ENCODE results near the gene ARHGAP26. TPM values are rescaled to one million over a fixed set of nuclear protein-coding genes. Genes with fewer than 3 reads are reported as not detected.

Gene ARHGAP26
- total and polyA plus RNA-seq, 4 donors = 5.4 to 52.3 (median 30.4) TPM

DNA sequence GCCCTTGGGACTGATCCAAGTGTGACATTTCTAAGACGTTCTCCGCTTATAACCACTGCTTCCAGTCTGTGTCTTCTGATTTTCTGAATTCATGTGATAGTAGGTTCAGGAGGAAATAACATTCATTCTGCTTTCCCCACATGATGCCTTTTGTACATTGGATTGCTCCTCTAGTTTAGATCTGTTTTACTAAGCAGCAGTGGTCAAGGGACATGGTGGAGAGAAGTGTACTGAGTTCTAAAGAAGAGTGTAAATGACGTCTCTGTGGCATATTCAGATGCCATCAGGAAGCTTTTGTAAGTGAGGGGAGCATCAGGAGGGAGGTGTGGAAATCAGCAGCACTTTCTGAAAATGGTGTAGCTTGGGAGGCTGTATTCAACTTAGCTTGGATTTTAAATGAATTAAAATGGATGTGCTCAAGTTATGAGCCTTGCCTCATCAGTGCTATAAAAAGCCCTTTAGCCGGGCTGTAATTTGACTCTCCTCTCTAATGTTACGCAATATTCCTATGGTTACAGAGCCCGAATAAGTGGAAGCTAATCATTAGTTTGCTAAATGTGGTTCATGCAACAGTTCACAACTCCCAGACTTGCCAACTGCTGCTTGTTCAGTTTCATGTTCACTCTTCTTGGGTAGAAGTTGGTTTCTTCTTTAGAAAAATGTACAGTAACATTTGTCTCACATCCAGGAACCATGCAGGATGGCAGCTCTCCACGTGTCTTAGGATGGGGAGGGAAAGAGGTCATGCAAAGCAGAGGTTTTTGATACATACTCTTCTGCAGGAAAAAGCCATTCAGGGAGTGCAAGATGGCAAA is 281.3 kb downstream of the ARHGAP26 start:
- ATAC-seq (ENCODE audit: insufficient read depth, low FRiP score) (peak; percentile 79), DNase-seq (peak; percentile 72 to 97 (median 96))
- TF ChIP-seq, protein P1, sequence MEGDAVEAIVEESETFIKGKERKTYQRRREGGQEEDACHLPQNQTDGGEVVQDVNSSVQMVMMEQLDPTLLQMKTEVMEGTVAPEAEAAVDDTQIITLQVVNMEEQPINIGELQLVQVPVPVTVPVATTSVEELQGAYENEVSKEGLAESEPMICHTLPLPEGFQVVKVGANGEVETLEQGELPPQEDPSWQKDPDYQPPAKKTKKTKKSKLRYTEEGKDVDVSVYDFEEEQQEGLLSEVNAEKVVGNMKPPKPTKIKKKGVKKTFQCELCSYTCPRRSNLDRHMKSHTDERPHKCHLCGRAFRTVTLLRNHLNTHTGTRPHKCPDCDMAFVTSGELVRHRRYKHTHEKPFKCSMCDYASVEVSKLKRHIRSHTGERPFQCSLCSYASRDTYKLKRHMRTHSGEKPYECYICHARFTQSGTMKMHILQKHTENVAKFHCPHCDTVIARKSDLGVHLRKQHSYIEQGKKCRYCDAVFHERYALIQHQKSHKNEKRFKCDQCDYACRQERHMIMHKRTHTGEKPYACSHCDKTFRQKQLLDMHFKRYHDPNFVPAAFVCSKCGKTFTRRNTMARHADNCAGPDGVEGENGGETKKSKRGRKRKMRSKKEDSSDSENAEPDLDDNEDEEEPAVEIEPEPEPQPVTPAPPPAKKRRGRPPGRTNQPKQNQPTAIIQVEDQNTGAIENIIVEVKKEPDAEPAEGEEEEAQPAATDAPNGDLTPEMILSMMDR (IDR thresholded peaks at IDR 0.05; ENCODE audit: control extremely low read depth, extremely low read depth) = no peak
- WGBS, 2 donors = 17 to 31% methylated on average over 7 of the region's 7 CpGs
- no peaks in the 10 kb centered on the region for H3K9me3 ChIP-seq (ENCODE audit: control insufficient read depth in 4 of 4, insufficient read depth in 3 of 4, low read length in 3 of 4)
- H3K4me3 ChIP-seq = no peak overlapping the region
- no peaks in the 10 kb centered on the region for H3K27me3 ChIP-seq (ENCODE audit: control insufficient read depth in 3 of 3, insufficient read depth in 3 of 3, low read length in 2 of 3)
- H3K9ac ChIP-seq (ENCODE audit: insufficient read depth in 1 of 2, low read length in 2 of 2) = peak overlapping the region in 1 of 2 donors; percentile 81
- H3K4me1 ChIP-seq (ENCODE audit: control insufficient read depth in 5 of 5, insufficient read depth in 5 of 5, low read length in 5 of 5) = peaks cover 0 to 17% (median 14%) of the 10 kb centered on the region in 5 donors
- H3K36me3 ChIP-seq (ENCODE audit: control insufficient read depth in 4 of 4, insufficient read depth in 4 of 4, low read length in 4 of 4) = peaks cover 0 to 4% (median 2%) of the 10 kb centered on the region in 4 donors
- H3K27ac ChIP-seq (ENCODE audit: low read depth in 1 of 2, low read length in 1 of 2) = peak overlapping the region; percentile 67 to 88

DNA sequence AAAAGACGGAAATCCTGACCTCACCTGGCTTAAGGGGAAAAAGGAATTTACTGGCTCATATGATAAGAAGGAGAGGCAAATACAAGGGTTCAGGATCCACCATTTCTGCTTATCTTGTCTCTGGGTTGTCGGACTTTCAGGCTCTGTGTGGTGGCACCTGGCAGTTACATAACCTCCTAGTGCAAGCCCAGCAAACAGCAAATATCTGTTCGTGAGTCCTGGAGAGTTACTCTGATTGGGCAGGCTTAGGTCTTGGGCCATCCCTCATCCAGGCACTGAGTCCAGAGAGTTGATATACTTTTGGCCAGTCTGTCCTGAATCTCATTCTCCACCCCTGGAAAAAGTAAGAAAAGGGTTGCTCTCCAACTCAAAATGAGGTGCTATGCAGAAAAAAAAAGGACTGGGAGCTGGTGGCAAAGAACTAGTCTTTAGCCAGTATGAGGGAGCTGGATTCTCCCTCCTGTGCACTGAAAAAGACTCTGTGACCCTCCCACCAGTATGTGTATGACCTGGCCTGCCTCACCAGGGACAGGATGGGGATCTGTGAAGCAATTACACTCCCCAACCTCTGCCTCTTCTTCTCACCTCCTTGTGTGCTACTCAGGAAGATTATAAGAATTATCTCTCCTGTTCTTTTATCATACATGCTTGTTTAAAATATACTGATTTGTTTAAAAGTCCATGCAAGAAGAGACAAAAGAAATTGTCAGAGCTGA is 282.9 kb downstream of the ARHGAP26 start:
- TF ChIP-seq, protein P1 (IDR thresholded peaks at IDR 0.05; ENCODE audit: control extremely low read depth, extremely low read depth) = no peak

DNA sequence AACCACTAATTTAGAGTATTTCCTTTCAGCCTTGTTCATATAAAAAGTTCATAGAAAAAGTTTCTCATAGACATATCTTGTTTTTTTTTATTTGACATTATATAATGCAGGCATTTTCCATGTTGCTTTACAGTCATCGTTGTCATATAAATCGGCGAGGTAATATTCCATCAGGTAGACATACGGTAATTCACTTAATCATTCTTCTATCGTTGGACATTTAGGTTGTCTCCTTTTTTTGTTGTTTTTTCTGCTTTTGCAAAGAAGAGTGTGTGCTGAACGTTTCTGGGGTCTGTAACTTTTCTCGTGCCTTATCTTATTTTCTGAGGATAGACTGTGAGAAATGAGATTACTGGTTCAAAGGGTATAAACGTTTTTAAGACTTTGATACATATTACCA is 283.6 kb downstream of the ARHGAP26 start:
- WGBS, 2 donors = 86 to 92% methylated on average over 8 of the region's 8 CpGs
- Histone ChIP-seq H3K9ac (ENCODE audit: insufficient read depth in 1 of 2, low read length in 2 of 2) (no peak overlapping the region), H3K9me3 (ENCODE audit: control insufficient read depth in 4 of 4, insufficient read depth in 3 of 4, low read length in 3 of 4) (no peaks in the 10 kb centered on the region), H3K4me1 (ENCODE audit: control insufficient read depth in 5 of 5, insufficient read depth in 5 of 5, low read length in 5 of 5) (peaks cover 0 to 18% (median 14%) of the 10 kb centered on the region in 5 donors), H3K36me3 (ENCODE audit: control insufficient read depth in 4 of 4, insufficient read depth in 4 of 4, low read length in 4 of 4) (peaks cover 0 to 15% (median 3%) of the 10 kb centered on the region in 4 donors), H3K27me3 (ENCODE audit: control insufficient read depth in 3 of 3, insufficient read depth in 3 of 3, low read length in 2 of 3) (no peaks in the 10 kb centered on the region), H3K4me3 (no peak overlapping the region), H3K27ac (ENCODE audit: low read depth in 1 of 2, low read length in 1 of 2) (no peak overlapping the region)
- ATAC-seq (ENCODE audit: insufficient read depth, low FRiP score) (no peak), DNase-seq (no peak)
- TF ChIP-seq, protein P1 (IDR thresholded peaks at IDR 0.05; ENCODE audit: control extremely low read depth, extremely low read depth) = no peak

More for the DNA sequence above, 282.9 kb downstream of the ARHGAP26 start:
- DNase-seq (no peak), ATAC-seq (ENCODE audit: insufficient read depth, low FRiP score) (no peak)
- Histone ChIP-seq H3K27me3 (ENCODE audit: control insufficient read depth in 3 of 3, insufficient read depth in 3 of 3, low read length in 2 of 3) (no peaks in the 10 kb centered on the region), H3K4me3 (no peak overlapping the region), H3K4me1 (ENCODE audit: control insufficient read depth in 5 of 5, insufficient read depth in 5 of 5, low read length in 5 of 5) (peaks cover 0 to 18% (median 14%) of the 10 kb centered on the region in 5 donors), H3K36me3 (ENCODE audit: control insufficient read depth in 4 of 4, insufficient read depth in 4 of 4, low read length in 4 of 4) (peaks cover 0 to 10% (median 3%) of the 10 kb centered on the region in 4 donors), H3K9ac (ENCODE audit: insufficient read depth in 1 of 2, low read length in 2 of 2) (no peak overlapping the region), H3K27ac (ENCODE audit: low read depth in 1 of 2, low read length in 1 of 2) (peak overlapping the region in 1 of 2 donors; percentile 12), H3K9me3 (ENCODE audit: control insufficient read depth in 4 of 4, insufficient read depth in 3 of 4, low read length in 3 of 4) (no peaks in the 10 kb centered on the region)
- WGBS, 2 donors = 68 to 81% methylated on average over 3 of the region's 3 CpGs

Data from lung (tissue), 12 donors.